Measurements from ENCODE around the gene PSMA6.
A peak's percentile ranks its signal among the peaks of the same experiment; 100 is the strongest.
"Not testable (repeated sequence)": the region's sequence is repeated elsewhere in the genome, so short reads cannot be mapped to it uniquely, and the experiment has no call there.

PSMA6 gene

GRCh38 chr14:35292051-35292769 is at the start of gene PSMA6:
TSS of gene PSMA6 (plus strand) at chr14:35292382. CDS start at chr14:35292477, 95 bp downstream.
- peak; percentile 99 for DNase-seq

- no peak for DNase-seq
Observed at GRCh38 chr14:35242599-35243311, 49.4 kb upstream of the PSMA6 start.

- DNase-seq = no peak
Observed at GRCh38 chr14:35243956-35244355, 48.2 kb upstream of the PSMA6 start.

- DNase-seq = no peak
Observed at GRCh38 chr14:35244542-35244941, 47.6 kb upstream of the PSMA6 start.

DNA sequence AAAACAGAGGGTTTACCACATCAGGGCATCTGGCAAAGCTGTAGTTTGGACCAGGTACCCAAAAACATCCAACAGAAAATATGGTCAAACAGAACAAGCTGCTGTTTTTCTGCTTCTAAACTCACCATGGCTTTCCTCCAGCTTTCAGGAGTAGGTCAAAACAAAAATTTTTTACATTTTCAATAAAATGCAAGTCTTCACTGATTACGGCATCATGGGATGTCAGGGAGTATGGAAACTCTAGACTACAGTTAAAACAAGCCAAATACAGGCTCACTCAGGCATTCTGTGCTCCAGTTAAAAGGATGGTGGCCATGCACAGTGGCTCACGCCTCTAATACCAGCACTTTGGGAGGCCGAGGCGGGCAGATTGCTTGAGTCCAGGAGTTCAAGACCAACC is 47.1 kb upstream of the PSMA6 start:
- DNase-seq = no peak

DNA sequence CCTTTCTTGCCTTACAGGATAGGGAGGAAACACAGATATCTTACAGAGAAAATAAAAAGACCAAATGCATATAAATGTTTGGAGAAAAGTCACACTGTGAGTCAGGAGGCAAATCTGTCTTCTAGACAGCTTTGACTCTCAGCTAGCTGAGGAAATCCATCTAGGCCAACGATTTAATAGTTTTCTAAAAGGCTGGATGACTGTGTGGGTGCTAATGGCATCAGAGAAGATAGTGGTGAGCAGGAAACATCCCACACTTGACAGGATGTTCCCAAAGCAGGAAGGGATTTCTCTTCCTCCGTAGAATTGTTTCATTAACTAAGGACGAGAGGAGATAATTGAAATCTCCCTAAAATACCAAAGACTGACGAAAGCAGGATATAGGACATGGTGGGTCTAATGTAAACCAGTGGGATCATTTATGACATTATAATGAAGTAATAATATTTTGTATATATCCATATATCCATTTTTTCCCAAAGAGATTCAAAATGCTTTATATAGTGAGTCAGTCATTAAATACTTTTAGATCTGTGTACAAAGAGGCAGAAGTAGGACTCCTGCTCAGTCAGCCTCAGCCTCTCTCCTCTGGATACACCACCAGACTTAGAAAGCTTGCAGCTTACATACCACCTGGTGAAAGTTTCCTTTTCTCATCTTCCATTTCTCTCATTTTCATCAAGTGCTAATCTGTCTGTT is 44.3 kb upstream of the PSMA6 start:
- DNase-seq = no peak

GRCh38 chr14:35248476-35248788 is 43.8 kb upstream of the PSMA6 start:
- no peak for DNase-seq

DNA sequence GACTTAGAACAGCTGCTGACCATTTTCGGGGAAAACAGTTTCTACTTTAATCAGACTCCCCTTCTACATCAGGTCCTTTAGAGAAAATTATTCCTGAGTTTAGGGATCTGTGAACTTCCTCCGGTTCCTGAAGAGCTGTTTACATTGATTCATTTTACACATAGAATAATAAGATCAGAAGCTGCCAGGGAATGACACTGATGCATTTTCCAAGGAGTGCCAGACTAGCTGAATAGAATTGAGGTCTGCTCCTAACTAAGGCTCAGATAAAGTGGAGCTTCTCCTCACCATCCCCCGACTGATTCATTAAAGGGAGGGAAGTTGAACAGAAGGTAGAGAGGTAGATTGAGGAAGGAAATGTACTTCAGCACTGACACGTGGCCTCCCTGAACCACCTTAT is 41.9 kb upstream of the PSMA6 start:
- DNase-seq = no peak

DNA sequence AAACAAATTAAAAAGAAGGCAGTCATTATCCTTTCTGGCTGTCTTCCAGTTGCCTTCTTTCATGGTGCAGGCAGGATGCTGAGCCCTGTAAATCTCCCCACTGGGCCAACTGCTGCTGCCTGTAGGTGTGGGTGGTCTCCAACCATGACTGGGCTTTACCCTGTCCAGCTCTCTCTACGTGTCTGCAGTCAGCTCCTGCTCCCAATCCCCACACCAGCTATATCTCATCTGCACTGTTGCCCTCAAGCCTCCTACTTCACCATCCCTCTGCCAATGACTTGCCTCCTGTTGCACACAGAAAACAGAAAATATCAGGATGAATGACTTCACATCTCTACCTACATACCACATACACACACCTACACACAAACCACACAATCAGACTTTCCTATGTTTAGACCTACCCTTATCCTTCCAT is 39.7 kb upstream of the PSMA6 start:
- DNase-seq = no peak

- not testable (repeated sequence) for DNase-seq
Observed at GRCh38 chr14:35253056-35253455, 39.1 kb upstream of the PSMA6 start.

DNA sequence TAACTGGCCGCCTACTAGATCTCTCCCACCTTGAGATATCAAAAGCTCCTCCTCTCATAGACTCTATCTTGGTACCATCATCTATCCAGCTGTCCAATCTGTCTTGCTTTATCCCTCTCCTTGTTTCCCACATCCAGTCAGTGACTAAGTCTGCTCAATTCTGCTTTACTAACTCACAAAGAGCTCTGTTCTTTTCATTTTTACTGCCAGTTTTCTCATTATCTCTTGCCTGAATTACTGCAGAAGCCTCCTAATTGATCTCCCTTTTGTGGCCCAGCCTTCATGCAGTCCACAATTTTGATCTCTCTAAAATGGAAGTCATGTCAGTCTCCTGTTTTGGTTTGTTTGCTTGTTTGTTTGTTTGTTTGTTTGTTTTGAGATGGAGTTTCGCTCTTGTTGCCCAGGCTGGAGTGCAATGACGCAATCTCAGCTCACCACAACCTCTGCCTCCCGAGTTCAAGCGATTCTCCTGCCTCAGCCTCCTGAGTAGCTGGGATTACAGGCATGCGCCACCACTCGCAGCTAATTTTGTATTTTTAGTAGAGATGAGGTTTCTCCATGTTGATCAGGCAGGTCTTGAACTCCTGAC is 38.1 kb upstream of the PSMA6 start:
- DNase-seq = not testable (repeated sequence)

DNA sequence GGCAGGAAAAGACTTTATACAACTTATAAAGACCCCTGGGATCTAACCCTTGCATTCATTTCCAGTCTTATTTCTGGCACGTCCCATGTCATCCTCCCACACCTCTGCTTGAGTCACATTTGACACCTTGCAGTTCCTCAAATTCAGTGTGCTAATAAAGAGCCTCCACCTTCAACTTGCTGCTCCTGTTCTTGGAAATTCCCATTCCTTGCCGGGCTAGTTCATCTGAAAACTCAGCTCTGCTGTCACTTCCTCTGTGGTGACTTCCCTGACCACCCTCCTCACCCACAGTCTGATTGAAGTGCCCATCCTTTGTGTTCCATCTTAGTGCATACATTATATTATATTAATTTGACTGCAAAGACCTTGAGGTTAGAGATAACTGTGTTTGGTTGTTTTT is 37.4 kb upstream of the PSMA6 start:
- DNase-seq = peak; percentile 14

- no peak for DNase-seq
Observed at GRCh38 chr14:35255711-35256110, 36.5 kb upstream of the PSMA6 start.

- no peak for DNase-seq
Observed at GRCh38 chr14:35257809-35258208, 34.4 kb upstream of the PSMA6 start.

- DNase-seq = no peak
Observed at GRCh38 chr14:35258420-35258819, 33.8 kb upstream of the PSMA6 start.

GRCh38 chr14:35261774-35262173 is 30.4 kb upstream of the PSMA6 start:
- peak; percentile 30 for DNase-seq

DNA sequence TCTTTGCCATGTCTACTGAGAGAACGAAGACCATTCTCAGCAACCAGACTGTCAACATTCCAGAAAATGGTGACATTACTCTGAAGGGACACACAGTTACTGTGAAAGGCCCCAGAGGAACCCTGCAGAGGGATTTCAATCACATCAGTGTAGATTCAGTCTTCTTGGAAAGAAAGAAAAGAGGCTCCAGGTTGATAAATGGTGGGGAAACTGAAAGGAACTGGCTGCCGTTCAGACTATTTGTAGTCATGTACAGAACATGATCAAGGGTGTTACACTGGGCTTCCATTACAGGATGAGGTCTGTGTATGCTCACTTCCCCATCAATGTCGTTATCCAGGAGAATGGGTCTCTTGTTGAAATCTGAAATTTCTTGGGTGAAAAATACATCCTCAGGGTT is 29.7 kb upstream of the PSMA6 start:
- DNase-seq = no peak

DNA sequence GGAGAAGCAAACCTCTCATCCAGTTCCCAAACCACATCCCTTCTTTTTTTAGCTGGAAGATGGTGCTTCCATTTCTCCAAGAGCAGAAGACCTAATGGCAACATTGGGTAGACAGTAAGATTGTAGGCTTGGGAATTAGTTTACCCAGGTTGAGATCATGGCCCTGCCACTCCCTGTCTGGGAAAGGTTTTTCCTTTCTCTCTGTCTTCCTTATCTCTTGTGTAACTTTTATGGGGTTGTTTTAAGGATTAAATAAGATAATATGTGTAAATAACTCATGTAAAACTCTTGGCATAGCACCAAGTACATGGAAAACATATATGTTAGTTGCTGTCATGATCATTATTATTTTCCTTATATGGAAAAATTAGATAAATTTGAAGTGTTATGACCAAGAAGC is 23.2 kb upstream of the PSMA6 start:
- no peak for DNase-seq

- DNase-seq = no peak
Observed at GRCh38 chr14:35274805-35275204, 17.4 kb upstream of the PSMA6 start.

DNA sequence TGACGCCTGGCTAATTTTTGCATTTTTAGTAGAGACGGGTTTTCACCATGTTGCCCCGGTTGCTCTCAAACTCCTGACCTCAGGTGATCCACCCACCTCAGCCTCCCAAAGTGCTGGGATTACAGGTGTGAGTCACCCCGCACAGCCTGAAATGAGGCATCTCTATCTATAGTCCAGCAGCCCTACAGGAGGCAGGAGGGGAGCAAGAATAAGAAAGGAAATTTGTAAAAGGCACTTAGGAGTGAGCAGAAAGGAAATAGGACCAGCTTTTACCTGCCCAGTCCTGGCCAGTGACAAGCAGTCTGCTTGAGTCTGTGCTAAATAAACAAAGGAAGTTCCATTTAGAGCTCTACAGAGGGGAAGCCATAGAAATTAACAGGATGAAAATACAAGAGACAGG is 15.0 kb upstream of the PSMA6 start:
- DNase-seq = no peak

GRCh38 chr14:35279369-35279768 is 12.8 kb upstream of the PSMA6 start:
- DNase-seq = no peak

- DNase-seq = no peak
Observed at GRCh38 chr14:35281341-35281740, 10.8 kb upstream of the PSMA6 start.

- no peak for DNase-seq
Observed at GRCh38 chr14:35284506-35284905, 7.7 kb upstream of the PSMA6 start.
